Spleen (tissue), 11 donors: ENCODE results near the gene MYMX. TPM values are rescaled to one million over a fixed set of nuclear protein-coding genes. Genes with fewer than 3 reads are reported as not detected.

ENCODE experiments used
- DNase-seq: peaks from one replicate; pipeline ENCODE4 v3.0.0-alpha.2; 2020
- H3K27ac ChIP-seq, 8 donors: fragments of 200-600 bp; sonication (generic) in 7 of 8; 1 replicate in 4 of 8; 2 replicates in 4 of 8; pipeline versions ENCODE4 v1.5.0 to v1.8.0; 2016 to 2021; ENCODE audit warnings: inconsistent platforms in 4 of 8, mild to moderate bottlenecking in 4 of 8, moderate library complexity in 1 of 8
- H3K27me3 ChIP-seq, 7 donors: fragments of 200-600 bp; sonication (generic) in 6 of 7; replicated peaks in 1 of 7; 1 replicate in 4 of 7; 2 replicates in 3 of 7; pipeline versions ENCODE4 v1.5.0 to v1.8.0; 2016 to 2021; ENCODE audit warnings: inconsistent platforms in 3 of 7, mild to moderate bottlenecking in 1 of 7
- H3K36me3 ChIP-seq, 6 donors: fragments of 200-600 bp; sonication (generic) in 5 of 6; 1 replicate in 4 of 6; 2 replicates in 2 of 6; pipeline versions ENCODE4 v1.5.0 to v1.8.0; 2016 to 2021; ENCODE audit warnings: inconsistent platforms in 2 of 6
- H3K4me1 ChIP-seq, 6 donors: fragments of 200-600 bp; sonication (generic) in 5 of 6; 1 replicate in 3 of 6; 2 replicates in 3 of 6; pipeline versions ENCODE4 v1.5.0 to v1.8.0; 2016 to 2021; ENCODE audit warnings: inconsistent platforms in 3 of 6
- H3K4me3 ChIP-seq, 8 donors: fragments of 200-600 bp; sonication (generic) in 7 of 8; 1 replicate in 4 of 8; 2 replicates in 4 of 8; pipeline versions ENCODE4 v1.5.0 to v1.8.0; 2016 to 2021; ENCODE audit warnings: inconsistent platforms in 4 of 8, mild to moderate bottlenecking in 4 of 8, moderate library complexity in 2 of 8
- H3K9me3 ChIP-seq, 8 donors: fragments of 200-600 bp; sonication (generic) in 7 of 8; 1 replicate in 4 of 8; 2 replicates in 4 of 8; pipeline versions ENCODE4 v1.5.0 to v1.8.0; 2016 to 2021; ENCODE audit warnings: inconsistent platforms in 4 of 8
- POLR2A ChIP-seq, 3 donors: fragments of 450-650 bp; IDR thresholded peaks; one replicate each; pipeline ENCODE4 v1.5.1; 2017; ENCODE audit warnings: antibody characterized with exemption in 3 of 3, mild to moderate bottlenecking in 1 of 3
- POLR2AphosphoS5 ChIP-seq, 3 donors: sonication (generic); formaldehyde crosslinking; IDR thresholded peaks; one replicate each; pipeline ENCODE4 v1.5.1; 2017; ENCODE audit warnings: antibody characterized with exemption in 3 of 3
- WGBS, 5 donors: extraction: QIAGEN DNeasy Blood & Tissue Kit in 3 of 5; methylation state at CpG; one replicate each; pipeline versions ENCODE4 v1.1.5 to v1.1.7; 2013 to 2018; 5-methylcytosine and 5-hydroxymethylcytosine counted together
- intact Hi-C: fragments of 100-400 bp; cut with DNase I; formaldehyde crosslinking; loops from one replicate; pipeline ENCODE4 v1.15.0; 2023; ENCODE audit warnings: low total_unique reads
- polyA plus RNA-seq, 3 donors: library from polyadenylated mRNA; stranded (reverse); fragments of 200-250 nt; gene quantifications; one replicate each; pipeline ENCODE4 v1.2.1, GENCODE V29; 2013
- total RNA-seq, 7 donors: library from RNA; depleted of rRNA in 3 of 7; stranded (reverse); fragments of >200 nt in 3 of 7; fragmentation: NEBNext Ultra II Directional in 4 of 7; extraction: Animal tissue kit (Norgen Biotek cat#: 25700) in 4 of 7; gene quantifications; one replicate each; pipeline versions ENCODE4 v1.1.0 to v1.2.1, GENCODE V29; 2016 to 2021
- TF ChIP-seq, protein P1 (sequence below), 11 experiments: fragments of 200-600 bp in 7 of 11; fragments of 450-650 bp in 4 of 11; sonication (generic) in 4 of 11; IDR thresholded peaks in 8 of 11; conservative IDR thresholded peaks in 3 of 11; 1 replicate in 7 of 11; 2 replicates in 4 of 11; pipeline versions ENCODE4 v1.4.0 to v1.8.0; 2016 to 2021; ENCODE audit warnings: antibody characterized with exemption in 11 of 11, inconsistent platforms in 4 of 11, mild to moderate bottlenecking in 1 of 11
- donor health status: healthy with polysubstance abuse.
- donor health status: DM: no; HTN: no; CAD: no; lungs with moderate emphysema.
- donor health status: DM: no; HTN: no; CAD: no.
- donor health status: Bipolar disorder and iron deficiency.
- donor health status: healthy.
- donor health status: DM: no; HTN: no; CAD: no.
- donor health status: DM: yes; HTN: yes; CAD: no.

MYMX gene
- total and polyA plus RNA-seq, 10 donors, result 0.34 to 1.5 (median 0.87) TPM; not detected in 2

DNA sequence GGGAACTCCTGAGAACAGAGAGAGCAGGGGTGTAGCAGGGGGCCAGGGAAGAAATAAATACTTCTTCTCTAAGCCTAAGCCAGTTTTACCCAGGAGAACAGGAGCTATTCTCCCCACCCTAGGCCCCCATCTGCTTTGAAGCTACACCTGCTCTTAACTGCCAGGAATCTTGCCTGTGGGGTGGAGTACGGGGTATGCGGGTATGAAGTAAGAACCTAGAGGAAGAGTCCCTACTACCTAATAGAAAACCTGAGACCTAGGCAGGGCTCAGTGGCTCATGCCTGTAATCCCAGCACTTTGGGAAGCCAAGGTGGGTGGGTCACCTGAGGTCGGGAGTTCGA is 8.2 kb downstream of the MYMX start:
- H3K4me3 ChIP-seq, result no peak overlapping the region
- intact Hi-C loops, result no loop called here
- peaks cover 0 to 3% (median 0%) of the 10 kb centered on the region in 7 donors for H3K27me3 ChIP-seq
- H3K9me3 ChIP-seq, result no peaks in the 10 kb centered on the region
- no peak for TF ChIP-seq POLR2A (IDR thresholded peaks at IDR 0.05)
- TF ChIP-seq, protein P1, sequence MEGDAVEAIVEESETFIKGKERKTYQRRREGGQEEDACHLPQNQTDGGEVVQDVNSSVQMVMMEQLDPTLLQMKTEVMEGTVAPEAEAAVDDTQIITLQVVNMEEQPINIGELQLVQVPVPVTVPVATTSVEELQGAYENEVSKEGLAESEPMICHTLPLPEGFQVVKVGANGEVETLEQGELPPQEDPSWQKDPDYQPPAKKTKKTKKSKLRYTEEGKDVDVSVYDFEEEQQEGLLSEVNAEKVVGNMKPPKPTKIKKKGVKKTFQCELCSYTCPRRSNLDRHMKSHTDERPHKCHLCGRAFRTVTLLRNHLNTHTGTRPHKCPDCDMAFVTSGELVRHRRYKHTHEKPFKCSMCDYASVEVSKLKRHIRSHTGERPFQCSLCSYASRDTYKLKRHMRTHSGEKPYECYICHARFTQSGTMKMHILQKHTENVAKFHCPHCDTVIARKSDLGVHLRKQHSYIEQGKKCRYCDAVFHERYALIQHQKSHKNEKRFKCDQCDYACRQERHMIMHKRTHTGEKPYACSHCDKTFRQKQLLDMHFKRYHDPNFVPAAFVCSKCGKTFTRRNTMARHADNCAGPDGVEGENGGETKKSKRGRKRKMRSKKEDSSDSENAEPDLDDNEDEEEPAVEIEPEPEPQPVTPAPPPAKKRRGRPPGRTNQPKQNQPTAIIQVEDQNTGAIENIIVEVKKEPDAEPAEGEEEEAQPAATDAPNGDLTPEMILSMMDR (IDR thresholded peaks at IDR 0.05 in 8 of 11, conservative IDR thresholded peaks at IDR 0.05 in 3 of 11), result no peak
- no peak for TF ChIP-seq POLR2AphosphoS5 (IDR thresholded peaks at IDR 0.05)
- peaks cover 24 to 85% (median 59%) of the 10 kb centered on the region in 6 donors for H3K4me1 ChIP-seq
- no peak for DNase-seq
- H3K36me3 ChIP-seq, result peaks cover 0 to 10% (median 0%) of the 10 kb centered on the region in 6 donors
- no peak overlapping the region for H3K27ac ChIP-seq
- WGBS, 5 donors, result 91 to 96% (median 94%) methylated on average over 4 of the region's 4 CpGs

GRCh38 chr6:44225579-44226325 is 9.0 kb downstream of the MYMX start:
- DNase-seq, result no peak
- Histone ChIP-seq H3K36me3 (peaks cover 0 to 17% (median 0%) of the 10 kb centered on the region in 6 donors), H3K27me3 (peaks cover 0 to 3% (median 0%) of the 10 kb centered on the region in 7 donors), H3K4me1 (peaks cover 23 to 81% (median 55%) of the 10 kb centered on the region in 6 donors), H3K9me3 (no peaks in the 10 kb centered on the region), H3K27ac (peak overlapping the region in 1 of 8 donors; percentile 37), H3K4me3 (no peak overlapping the region)
- intact Hi-C loops, result no loop called here
- no peak for TF ChIP-seq POLR2AphosphoS5 (IDR thresholded peaks at IDR 0.05)
- WGBS, 5 donors, result 78 to 85% (median 85%) methylated on average over 8 of the region's 8 CpGs

DNA sequence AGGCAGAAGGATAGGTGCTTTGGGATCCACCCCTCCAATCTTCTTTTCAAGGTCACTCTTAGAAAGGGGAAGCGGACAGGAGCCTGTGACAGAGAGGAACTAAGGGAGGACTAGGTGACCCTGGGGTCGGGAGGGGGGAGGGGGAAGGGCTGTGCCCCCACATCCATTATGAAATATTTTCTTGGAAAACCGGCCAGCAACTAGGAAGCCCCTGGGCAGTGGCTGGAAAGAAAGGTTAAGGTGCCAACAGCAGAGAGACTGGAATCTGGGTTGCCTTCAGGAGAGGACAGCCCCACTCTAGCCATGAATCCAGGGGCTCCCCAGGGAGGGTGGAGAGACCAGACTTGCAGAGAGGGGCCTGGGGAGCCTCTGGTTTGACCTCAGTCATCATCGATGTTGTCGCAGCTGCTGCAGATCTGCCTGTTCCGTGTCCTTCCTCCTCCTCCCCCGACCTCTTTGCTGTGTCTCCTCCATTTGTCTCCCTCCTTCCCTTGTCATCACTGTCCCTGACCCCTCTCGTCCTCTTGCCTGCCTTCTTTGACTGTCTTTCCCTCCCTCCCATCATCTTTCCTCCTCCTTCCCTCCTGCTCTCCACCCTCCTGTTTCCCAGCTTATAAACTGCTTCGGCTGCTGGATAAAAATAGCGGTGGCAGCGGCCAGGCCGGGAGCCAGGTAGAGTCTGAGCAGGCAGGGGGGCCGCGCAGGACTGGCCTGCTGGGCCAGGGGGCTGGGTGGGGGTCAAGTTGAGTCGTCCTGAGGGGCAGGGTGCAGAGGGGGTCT is 9.8 kb downstream of the MYMX start:
- H3K4me3 ChIP-seq, result no peak overlapping the region
- peaks cover 0 to 3% (median 0%) of the 10 kb centered on the region in 7 donors for H3K27me3 ChIP-seq
- TF ChIP-seq POLR2A (IDR thresholded peaks at IDR 0.05) (no peak), POLR2AphosphoS5 (IDR thresholded peaks at IDR 0.05) (no peak)
- TF ChIP-seq, protein P1 (IDR thresholded peaks at IDR 0.05 in 8 of 11, conservative IDR thresholded peaks at IDR 0.05 in 3 of 11), result no peak
- peak overlapping the region in 1 of 8 donors; percentile 37 for H3K27ac ChIP-seq
- WGBS, 5 donors, result 63 to 76% (median 69%) methylated on average over 15 of the region's 15 CpGs
- peaks cover 20 to 73% (median 47%) of the 10 kb centered on the region in 6 donors for H3K4me1 ChIP-seq
- intact Hi-C loops, result no loop called here
- H3K9me3 ChIP-seq, result no peaks in the 10 kb centered on the region
- DNase-seq, result no peak
- peaks cover 0 to 25% (median 0%) of the 10 kb centered on the region in 6 donors for H3K36me3 ChIP-seq

- TF ChIP-seq, protein P1 (IDR thresholded peaks at IDR 0.05 in 8 of 11, conservative IDR thresholded peaks at IDR 0.05 in 3 of 11), result no peak
- TF ChIP-seq POLR2A (IDR thresholded peaks at IDR 0.05) (no peak), POLR2AphosphoS5 (IDR thresholded peaks at IDR 0.05) (no peak)
- intact Hi-C loops, result no loop called here
- Histone ChIP-seq H3K4me3 (no peak overlapping the region), H3K27me3 (peaks cover 0 to 3% (median 0%) of the 10 kb centered on the region in 7 donors), H3K4me1 (peaks cover 15 to 65% (median 40%) of the 10 kb centered on the region in 6 donors), H3K9me3 (no peaks in the 10 kb centered on the region), H3K27ac (no peak overlapping the region), H3K36me3 (peaks cover 0 to 32% (median 0%) of the 10 kb centered on the region in 6 donors)
- WGBS, 5 donors, result 83 to 96% (median 95%) methylated on average over 7 of the region's 7 CpGs
- no peak for DNase-seq
These were observed 10.5 kb downstream of the MYMX start for GRCh38 chr6:44227148-44227793.
